Occipital lobe (tissue), 2 donors: ENCODE data around the gene RBM4. TPM values are rescaled to one million over a fixed set of nuclear protein-coding genes. Genes with fewer than 3 reads are reported as not detected.

Experiments
- DNase-seq: peaks from one replicate; lab custom pipeline; 2025; lab: John Stamatoyannopoulos, UW
- total RNA-seq: library from RNA; depleted of rRNA; stranded (reverse); fragments of >200 nt; gene quantifications from one replicate; pipeline ENCODE4 v1.2.3, GENCODE V29; 2014

The RBM4 gene
- total RNA-seq, 1 donor from 2014 or later = 133 TPM

DNA sequence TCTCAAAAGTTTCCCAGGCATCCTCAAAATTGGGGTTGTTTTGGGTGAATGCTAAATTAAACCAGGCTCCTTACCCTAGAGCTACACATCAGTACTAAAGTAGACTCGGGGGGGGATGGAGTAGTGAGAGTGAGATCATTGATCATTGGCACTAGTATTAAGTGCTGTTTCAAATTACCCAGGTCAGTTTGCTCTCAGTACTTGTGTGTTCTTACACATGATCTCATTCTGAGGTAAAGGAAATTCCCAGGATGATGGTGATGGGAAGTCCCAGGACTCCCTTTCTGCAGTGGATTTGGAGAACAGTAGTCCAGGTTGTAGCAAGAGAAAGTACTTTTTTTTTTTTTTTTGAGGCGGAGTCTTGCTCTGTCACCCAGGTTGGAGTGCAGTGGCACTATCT is 12.5 kb downstream of the RBM4 start:
- DNase-seq = no peak

DNA sequence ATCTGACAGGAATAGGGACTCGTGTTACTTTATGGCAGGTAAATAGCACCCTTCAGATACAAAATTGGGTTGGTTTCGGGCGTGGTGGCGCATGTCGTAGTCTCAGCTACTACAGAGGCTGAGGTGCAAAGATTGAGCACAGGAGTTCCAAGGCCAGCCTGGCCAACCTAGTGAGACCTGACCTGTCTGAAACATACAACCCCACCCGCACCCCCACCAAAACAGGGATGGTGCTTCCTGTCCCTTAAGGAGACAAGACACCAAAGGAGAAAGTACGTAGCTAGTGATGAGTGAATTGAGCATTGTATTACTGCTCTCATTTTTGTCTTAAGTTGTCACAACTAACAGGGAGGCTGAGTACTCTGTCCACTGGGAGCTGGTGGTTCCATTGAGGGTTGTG is 14.1 kb downstream of the RBM4 start:
- DNase-seq = no peak

DNA sequence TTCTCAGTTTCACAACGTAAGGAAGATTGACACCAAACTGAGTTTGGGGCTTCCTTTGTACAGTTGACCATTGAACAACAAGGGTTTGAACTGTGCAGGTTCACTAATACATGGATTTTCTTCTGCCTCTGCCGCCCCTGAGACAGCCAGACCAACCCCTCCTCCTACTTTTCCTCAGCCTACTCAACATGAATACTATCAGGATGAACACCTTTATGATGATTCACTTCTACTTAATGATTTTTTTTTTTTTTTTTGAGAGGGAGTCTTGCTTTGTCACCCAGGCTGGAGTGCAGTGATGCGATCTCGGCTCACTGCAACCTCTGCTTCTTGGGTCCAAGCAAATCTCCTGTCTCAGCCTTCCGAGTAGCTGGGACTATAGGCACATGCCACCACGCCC is 14.6 kb downstream of the RBM4 start:
- no peak for DNase-seq

DNA sequence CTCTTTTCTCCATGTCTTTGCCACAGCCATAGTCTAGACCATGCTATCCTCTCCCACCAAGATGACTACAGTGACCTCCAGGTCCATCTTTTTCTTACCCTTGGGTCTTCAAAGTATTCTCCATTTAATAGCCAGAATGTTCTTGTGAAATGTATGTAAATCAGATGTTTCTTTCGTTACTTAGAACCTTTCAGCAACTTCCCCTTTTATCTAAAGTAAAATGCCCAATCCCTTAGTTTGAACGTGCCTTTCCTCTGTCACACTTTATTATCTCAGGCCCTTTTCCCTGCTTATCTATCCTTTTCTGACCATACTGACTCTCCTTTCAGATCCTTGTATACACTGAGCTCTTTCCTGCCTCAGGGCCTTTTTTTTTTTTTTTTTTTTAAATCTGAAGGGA is 21.3 kb downstream of the RBM4 start:
- no peak for DNase-seq

DNA sequence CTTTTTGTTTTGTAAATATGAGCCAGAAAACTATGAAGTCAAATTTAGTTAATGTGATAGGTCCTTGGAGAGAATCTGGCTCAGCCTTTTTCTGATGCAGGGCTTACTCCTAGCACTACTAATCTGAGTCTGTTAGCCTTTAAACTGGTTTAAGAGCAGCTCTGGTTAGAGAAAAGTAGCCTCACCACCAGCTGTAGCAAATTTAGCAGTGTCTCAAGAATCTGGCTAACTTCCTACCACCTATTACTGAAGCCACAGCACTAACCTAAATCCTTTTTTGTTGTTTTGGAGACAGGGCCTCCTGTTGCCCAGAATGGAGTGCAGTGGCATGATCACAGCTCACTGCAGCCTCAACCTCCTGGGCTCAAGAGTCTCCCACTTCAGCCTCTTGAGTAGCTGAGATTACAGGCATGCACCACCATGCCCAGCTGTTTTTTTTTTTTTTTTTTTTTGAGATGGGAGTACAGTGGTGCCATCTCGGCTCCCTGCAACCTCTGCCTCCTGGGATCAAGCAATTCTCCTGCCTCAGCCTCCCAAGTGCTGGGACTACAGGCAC is 25.3 kb downstream of the RBM4 start:
- no peak for DNase-seq

DNA sequence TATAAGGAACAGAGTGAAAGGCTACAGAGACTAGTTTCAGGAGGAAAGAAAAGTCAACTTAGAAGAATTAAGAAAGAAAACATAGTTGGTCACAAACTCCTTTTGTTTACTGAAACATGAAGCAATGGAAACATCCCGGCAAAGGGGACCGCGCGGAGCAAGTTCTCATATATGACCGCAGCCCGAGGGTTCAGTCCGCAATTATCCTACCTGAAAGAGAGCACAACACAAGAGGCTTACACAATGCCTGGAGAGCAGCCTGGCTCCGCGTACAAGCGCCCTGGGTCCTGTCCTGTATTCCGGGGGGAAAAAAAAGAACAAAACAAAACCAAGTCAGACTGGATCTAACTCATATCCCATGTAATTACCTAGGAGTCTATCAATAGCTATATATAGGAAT is 26.9 kb downstream of the RBM4 start:
- no peak for DNase-seq

DNA sequence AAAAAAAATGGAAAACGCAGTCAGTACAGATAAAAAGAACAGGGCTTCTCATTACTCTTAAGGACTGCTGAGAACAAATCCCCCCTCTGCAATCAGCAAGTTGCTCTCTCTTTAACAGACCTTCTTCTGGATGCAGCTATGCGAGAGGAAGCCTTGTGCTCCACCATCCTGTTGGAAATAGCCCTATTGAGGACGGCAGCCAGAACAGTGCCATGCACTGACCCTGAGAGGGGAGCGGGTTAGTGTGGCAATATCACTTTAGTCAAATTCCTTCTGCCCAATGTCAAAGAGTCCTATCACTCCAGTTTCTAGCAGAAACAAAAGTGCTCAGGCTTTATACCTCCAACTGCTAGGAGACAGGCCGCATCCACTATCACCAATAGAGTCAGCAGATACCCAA is 32.3 kb downstream of the RBM4 start:
- DNase-seq = no peak

DNA sequence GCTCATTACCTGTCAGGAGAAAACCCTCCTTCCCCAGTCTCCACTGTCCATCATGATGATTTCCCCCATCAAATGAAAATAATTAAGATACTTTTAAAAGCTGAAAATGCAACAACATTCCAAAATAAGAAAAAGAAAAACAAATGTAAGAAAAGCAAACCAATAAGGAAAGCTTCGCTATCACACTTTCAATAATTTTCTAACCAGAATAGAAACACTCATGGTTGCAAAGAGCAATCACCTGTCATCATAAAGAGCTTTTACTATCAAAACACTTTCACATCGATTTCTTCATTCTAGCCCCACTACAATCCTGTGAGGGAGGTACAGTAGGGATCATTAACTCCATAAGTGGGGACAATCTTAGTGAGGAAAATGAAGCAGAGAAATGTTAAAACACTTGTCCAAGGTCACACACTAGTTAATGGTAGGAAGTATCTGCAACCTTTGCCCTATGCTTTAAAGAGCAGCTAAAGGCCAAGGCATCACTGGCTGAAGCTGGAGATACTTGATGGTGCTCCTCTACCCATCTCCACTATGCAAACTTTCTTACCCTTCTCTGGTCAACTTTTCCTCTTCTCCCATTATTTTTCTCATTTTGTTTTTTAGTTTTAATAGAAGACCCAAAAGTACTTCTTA is 36.6 kb downstream of the RBM4 start:
- no peak for DNase-seq

DNA sequence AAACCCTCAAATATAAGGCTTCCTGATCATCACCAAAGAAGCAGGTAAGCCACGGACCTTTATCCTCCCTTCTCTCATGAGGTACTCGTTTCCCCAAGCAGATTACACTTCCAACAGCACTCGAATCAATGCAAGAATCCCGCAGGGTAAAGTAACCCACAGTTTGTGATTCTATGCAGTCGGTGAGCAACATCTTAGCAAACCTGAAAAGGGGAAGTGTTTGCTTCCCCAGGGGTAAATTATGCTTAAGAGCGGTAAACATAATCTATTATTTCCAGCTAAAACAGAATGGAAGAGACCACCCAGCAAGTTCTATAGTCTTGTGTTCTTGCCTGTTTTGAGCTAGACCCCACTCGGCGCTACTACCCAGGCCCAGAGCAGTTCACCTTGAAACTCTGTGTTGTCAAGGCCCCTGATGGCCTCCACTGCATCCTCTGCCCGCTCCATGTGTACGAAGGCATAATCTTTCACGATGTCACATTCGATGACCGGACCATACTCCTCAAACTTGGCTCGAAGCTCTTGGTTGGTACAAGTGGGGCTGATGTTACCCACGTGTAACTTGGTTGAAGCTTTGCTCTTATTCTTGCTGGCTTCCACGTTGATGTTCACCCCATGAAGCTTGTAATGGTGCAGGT is 37.9 kb downstream of the RBM4 start:
- DNase-seq = no peak

DNA sequence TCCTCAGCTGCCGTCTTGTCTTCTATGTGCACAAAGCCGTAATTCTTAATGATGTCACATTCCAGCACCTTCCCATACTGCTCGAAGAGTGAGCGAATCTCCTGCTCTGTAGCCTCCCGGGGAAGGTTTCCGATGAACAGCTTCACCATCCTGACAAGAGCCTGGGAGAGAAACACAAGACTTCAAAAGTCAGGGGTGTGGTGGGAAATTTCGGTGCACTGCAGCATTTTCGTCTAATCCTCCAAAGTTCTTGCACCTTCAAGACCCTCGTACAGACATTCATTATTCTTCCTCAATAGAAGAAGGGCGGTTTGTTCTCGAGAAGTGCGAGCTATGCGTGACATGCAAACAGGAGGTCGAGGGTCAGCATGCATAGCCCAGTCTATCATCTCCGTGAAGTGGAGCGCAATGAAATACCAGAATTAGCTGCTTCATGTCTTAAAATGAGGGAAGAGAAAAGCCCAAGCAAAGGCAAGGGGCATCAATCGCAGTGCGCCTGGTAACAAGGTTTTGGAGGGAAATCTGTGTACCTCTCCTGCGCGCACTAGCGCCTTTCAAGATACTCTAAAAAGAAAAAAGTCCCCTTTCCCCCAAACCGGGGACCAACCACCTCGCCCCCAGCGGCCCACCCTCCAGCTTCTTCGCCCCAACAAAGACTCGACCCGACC is 38.6 kb downstream of the RBM4 start:
- no peak for DNase-seq

DNA sequence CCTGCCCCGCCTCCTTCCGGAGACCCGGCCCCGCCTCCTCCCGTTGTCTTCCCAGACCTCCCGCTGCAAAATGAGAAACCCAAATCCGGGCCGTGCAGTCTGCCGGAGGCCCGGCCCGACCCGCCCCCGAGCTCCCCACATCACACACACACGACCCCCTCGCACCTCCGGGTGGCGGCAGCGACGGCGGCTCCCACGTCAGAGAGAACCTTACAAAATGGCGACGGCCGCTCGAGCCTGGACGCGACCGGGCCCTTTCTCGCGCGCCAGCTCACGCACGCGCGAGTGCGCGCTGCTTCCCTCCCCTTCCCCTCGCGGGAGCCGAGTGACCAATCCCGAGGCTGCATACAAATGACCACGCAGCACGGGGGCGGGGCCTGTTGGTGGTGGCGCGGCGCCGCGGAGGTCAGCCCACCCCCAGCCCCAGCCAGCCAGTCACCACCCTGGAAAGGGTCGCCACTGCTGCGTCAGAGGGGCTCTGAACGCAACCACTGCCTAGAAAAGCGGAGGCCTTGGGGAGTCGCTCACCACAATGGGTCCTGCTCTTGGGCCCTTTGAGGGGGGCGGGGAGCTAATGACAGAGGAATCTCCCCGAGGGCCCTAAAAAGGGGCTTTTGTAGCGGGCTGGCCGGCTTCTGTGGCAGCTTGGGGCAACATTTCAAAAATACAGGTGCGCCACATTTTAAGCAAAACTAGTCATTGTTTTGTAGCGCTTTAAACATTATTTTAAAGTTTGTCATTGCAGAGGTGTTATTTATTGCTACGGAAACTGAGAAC is 39.3 kb downstream of the RBM4 start, which contains the start of gene RBM4B:
TSS of gene RBM4B (minus strand) at position 289 of the 777 bp plus-strand sequence. CDS start 808 bp downstream, outside the sequence.
- DNase-seq = peak; percentile 94

DNA sequence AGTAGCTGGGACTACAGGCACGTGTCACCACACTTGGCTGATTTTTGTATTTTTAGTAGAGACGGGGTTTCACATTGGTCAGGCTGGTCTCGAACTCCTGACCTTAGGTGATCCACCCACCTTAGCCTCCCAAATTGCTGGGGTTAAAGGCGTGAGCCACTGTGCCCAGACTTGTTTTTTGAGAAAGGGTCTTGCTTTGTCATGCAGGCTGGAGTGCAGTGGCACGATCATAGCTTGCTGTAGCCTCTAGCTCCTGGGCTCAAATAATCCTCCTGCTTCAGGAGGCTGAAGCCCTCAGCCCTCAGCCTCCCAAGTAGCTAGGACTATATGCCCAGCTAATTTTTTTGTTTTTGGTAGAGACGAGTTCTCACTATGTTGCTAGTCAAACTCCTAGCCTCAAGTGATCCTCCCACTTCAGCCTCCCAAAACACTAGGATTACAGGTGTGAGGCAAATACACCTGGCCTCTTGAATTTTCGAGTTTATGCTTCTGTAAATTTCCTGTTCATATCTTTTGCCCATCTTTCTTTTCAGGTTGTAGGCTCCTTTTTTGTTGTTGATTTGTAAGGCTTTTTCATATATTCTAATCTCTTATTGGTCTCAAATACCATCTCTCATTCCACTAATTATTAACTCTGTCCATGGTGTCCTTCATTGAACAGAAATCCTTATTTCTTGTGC is 42.6 kb downstream of the RBM4 start:
- no peak for DNase-seq

DNA sequence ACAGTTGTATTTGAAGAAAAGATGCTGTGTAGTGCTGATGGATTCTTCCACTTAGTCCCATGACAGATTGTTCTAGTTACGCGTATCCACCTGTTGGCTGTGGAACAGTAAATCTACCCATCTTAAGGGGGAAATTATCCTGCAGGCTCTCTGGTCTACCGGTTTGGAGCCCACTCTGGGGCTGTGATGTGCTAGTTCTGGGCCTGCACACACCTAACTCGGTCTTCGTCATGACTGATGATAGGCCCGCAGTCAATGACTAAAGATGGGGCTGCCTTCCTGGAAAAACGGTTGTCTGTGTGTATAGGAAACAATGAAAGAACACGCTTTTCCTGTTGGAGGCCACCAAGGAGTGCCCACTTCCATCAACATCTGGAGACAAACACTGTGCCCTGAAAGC is 45.4 kb downstream of the RBM4 start:
- no peak for DNase-seq

DNA sequence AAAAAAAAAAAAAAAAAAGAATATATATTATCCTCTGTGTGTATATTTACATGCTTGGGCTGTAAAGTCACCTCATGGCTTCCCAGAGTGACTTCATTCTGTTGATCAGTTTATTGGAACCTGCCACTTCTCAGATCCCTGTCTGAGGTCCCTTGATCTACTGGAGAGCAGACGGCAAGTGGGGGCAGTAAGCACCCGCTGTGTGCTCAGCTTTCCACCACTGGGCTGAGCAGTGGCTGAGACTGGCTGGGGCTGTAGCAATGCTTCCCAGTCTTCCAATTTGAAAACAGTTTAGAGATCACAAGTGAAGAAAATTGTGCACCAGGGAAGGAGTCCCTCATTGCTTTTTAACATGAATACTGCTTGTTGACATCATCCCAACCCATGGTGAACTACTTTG is 46.1 kb downstream of the RBM4 start:
- DNase-seq = no peak

DNA sequence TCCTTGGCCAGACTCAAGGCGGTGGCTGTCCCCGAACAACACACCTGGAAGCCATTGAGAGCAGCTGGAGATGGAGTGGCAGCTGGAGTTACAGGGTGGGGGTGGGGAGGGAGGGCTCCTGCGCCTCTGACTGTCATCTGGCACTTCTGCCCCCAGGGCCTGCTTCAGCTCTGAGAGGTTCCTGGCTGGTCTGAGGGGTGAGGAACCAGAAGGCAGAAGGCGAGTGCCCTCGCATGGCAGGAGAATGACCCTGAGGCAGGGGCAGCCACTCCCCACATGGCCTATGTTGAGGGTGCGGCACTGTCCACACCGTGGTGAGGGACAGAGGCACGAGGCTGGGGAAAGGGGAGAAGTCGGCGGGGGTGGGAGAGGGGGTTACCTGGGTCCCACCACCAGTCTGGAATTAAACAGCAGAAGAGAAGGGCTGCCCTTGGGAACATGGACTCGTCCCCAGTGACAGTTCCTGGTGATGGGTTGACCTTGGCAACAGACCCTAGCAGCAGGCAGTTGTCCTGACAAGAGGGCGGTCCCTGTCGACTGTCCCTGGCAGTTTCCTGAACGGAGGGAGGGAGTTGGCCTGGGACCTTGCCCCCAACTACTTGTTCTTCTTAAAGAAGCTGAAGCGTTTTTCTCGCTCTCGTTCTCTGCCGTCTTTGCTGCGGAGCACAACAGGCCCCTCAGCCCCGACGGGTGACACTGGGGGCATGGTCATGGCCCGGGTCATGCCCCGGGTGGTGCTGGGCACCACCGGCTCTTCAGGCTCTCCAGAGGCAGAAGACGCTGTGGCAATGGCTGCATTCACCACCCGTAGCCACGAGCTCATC is 47.0 kb downstream of the RBM4 start:
- DNase-seq = no peak

DNA sequence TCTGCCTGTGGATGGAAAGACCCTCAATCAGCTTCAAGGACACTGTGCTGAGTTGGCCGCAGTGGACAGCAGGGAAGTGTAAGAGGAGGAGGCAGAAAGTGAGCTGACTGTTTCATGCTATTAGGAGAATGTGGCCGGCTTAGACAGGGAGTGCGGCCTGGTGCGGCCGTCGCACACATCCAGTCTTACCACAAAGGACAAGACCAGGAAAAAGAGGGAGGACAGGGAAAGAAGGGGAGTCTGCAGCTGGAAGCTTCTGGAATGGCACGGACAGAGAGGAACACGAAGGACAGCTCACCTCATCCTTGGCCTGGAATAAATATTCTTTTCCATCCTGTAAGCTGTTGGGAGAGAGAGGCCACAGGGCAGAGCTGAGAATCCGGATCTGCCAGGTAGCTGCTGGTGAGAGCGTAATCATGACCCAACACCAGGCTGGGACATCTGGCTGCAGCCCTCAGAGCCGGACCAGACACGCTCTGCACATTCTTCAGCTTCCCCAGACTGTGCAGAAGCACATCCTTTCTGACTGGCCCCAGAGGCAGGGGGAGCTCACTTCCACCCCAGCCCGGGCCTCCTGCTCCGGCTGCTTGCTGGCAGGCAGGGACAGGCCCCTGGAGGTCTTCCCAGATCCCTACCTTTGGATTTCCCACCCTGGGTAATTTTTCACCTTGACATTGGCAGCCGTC is 47.7 kb downstream of the RBM4 start:
- DNase-seq = no peak

DNA sequence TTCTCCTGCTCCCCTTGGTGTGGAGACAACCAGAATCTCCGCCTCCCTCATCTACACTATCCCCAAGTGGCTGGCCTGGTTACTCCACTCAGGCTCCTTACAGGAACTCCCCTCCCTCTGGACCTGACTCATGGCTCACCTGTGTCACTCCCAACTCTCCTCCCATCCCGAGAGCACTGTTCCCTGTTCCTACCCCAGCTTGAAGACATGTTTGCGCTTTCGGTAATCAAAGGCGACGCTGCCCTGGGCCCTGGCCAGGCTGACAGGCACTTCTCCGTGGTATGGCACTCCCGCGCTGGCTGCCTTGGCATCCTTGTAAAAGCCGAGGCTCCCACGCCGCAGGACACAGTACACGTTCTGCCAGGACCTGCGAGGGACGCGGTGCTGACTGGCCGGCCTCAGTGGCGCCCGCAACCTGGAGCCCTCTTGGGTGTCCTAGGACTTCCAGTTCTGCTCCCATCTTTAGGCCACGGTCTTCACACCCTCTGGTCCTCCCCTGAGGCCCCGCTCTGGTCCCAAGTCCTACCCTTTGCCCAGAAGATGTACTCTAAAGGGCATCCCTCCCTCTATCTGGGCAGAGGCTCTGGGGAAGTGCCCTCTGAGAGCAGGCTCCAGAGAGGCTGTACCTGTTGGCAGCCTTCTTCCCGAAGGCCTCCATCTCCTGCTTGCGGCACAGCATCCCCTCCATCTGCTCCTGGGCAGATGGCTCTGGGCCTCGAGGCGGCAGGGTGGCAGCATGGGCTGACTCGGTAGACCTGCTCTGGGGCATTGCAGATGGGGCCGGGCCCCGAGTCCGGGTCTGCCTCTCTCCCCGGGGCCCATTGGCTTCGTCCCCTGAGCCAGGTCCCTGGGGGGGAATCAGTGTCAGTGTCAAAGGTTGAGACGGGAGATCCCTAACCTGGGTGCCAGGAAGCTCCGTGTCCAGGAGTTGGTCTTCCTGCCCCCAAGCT is 48.6 kb downstream of the RBM4 start:
- no peak for DNase-seq

DNA sequence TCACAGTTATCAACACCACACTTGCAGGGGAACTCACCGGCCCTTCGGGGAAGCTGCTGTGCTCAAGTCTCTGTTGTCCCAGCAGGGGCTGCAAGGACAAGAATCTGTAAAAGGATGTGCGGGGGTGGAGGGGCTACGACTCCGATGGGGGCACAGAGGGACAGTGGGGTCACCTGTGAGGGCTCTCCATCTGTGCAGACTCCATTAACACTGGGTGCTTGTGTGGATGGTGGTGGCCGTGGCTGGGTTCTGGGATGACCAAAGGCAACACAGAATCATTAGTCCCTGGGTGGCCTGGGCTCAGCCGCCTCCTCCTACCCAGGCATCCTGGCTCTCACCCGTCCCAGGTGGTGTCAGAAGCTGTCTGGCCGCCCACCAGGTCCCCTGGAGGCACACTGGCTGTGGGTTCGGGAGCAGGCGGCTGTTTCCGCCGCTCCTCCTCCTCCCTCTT is 49.4 kb downstream of the RBM4 start:
- no peak for DNase-seq
